HG03457 (cell line): Measurements from ENCODE around the gene ZNF621.
A peak's percentile ranks its signal among the peaks of the same experiment; 100 is the strongest.
"Not testable (repeated sequence)": the region's sequence is repeated elsewhere in the genome, so short reads cannot be mapped to it uniquely, and the experiment has no call there.

Experiments used
- ATAC-seq: cut with Tn5 transposase; IDR thresholded peaks from one replicate; pipeline ENCODE4 v1.9.1; 2021; ENCODE audit warnings: moderate number of reproducible peaks; ENCODE audit not compliant: unreplicated experiment

ZNF621 gene

DNA sequence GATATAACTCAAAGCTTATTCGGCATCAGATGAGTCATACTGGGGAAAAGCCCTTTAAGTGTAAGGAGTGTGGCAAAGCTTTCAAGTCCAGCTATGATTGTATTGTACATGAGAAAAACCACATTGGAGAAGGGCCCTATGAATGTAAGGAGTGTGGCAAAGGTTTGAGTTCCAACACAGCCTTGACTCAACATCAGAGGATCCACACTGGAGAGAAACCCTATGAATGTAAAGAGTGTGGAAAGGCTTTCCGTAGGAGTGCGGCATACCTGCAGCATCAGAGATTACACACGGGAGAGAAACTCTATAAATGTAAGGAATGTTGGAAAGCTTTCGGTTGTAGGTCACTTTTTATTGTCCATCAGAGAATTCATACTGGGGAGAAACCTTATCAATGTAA lies 7.5 kb downstream of the ZNF621 start:
- ATAC-seq: no peak

DNA sequence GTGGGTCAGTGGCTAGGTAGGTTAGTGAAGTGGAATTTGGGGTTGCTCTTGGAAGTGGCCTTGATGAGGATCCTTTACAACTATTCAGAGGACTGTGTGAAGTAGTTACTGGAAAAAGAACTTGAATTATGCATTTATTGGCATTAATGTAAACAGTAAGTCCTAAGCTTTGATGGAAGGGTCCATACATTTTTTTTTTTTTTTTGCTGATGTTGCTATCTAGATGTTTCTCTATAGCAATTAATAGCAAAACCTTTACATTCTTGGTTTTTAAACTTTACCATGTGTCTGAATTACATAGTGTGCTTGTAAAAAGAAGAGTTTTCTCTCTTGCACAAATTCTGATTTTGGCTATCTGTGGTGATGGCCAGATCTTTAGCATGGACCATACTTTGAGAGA lies 9.5 kb downstream of the ZNF621 start:
- ATAC-seq: no peak

DNA sequence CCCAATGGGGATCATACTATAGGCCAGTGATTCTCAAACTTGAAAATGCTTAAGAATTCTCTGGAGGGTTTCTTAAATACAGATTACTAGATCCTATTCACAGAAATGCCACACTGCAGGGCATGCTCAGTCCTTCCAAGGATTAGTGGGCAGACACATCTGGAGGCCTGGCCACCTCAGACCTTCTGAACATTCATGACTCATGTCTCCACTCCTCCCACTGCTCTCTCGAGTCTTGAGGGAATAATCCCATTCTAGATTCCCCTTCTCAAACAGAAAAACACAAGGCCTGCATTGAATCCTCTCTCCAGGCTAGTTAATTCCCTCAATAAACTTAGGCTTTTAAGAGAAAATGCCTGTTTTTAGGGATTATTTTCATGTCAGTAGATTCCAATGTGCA lies 22.1 kb downstream of the ZNF621 start:
- no peak for ATAC-seq

DNA sequence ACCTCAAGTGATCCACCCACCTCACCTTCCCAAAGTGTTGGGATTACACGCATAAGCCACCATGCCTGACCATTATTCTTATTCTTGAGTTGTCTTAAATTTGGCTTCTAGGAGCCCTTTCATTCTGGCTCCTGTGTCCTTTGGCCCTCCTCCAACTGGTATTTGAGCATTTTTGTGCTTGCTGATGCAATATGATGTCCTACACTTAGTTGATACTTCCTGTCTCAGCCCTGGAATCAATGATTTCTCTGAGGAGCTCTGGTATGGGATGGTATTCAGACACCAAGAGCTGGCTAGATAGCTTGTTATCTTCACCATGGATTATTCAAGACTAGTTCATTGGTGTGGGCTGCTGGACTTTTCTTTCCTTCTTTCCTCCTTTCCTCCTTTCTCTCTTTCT lies 25.4 kb downstream of the ZNF621 start:
- no peak for ATAC-seq

DNA sequence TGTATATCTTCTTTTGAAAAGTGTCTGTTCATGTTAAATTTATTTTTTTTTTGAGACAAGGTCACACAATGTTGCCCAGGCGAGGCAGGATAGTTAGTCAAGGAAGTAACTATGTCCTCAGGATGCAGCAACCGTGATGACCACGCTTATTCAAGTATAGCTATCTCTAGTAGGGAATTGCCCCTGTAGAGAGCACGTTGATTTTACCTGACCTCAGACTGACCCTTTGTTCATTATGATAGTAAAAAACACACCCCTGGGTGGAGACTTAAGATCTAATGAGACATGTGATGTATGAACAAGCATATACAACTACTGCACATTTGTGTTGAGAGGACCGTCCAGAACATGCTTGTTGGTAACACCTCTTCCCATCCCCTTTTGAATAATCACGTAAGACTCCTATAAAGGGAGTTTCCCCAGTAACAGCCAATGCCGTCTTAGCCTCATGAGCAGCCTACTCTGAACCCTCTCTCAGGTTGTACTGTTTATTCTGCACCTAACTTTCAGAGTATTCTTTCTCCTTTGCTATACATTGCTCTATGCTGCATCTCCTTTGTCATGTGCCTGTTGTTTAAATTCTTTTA lies 32.9 kb downstream of the ZNF621 start:
- ATAC-seq: no peak

DNA sequence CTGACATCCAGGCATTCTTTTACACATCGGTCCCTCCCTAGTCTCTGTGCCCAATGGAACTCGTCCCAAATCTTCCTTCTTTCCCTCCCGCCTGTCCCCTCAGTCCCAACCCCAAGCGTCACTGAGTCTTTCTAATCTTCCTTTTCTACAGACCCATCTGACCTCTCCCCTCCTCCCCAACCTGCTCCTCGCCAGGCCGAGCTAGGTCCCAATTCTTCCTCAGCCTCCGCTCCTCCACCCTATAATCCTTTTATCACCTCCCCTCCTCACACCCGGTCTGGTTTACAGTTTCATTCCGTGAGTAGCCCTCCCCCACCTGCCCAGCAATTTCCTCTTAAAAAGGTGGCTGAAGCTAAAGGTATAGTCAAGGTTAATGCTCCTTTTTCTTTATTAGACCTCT lies 37.7 kb downstream of the ZNF621 start:
- ATAC-seq: not testable (repeated sequence)

DNA sequence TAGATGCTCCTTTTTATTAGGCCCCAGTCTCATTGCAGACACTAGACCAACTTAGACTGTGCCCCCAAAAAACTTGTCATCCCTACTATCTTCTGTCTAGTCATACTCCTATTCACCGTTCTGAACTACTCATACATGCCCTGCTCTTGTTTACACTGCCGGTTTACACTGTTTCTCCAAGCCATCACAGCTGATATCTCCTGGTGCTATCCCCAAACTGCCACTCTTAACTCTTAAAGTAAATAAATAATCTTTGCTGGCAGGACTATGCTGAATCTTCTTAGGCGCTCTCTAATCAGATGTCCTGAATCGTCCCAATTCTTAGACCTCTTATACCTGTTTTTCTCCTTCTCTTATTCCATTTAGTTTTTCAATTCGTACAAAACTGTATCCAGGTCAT lies 40.9 kb downstream of the ZNF621 start:
- ATAC-seq: not testable (repeated sequence)

DNA sequence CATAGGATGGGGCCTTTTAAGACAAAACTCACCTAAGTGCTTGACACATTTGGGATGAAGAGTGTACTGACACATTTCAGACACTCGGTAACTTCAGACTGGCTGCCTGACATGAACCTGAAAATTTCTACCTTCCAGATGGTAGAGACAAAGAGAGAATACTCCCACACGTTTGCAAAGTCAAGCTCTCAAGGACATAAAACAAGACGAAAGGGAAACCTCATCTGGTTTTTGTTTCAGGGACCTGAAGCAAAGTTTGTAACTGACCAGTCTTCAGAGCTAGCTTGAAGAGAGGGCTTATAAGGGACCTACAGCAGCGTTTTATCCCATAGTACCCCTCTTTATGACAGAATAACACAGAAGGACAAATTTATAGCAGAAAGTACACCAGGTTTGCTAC lies 41.9 kb downstream of the ZNF621 start:
- no peak for ATAC-seq

DNA sequence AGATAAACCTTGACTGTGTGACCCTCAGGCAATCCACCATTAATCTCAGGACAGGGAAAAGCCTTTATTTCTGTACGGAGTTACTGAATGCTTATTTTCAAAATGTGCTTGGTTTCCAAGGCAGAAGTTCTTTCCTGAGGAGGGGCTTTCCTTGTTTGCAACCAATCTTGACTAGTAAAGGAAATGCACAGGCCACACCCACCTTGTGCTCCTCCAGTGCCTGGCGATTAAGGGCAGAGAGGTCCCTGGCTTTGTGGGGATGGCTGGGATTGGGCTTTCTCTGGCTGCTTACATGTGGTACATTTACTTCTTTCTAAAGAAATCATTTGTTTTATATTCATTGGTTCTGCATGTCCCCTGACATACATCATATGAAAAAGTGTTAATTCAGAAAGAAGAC lies 47.8 kb downstream of the ZNF621 start:
- ATAC-seq: no peak

DNA sequence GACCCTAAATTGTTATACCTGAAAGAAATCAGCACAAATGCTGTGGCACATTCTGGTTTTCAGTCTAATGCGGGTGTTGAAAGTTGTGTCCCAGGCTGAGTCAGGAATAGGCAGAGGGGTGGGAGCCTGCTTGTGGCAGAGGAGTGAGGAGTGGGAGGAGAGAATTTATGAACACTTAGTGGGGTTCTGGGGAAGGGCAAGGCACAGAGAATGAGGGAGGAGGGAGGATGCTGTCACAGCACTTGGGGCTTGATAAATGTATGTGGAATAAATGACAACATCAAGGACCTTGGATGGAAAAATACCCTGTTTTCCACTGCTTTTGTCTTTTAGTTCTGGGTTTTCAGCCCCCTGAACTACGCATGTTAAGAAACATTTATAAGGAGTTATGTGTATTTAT lies 49.3 kb downstream of the ZNF621 start:
- ATAC-seq: no peak

DNA sequence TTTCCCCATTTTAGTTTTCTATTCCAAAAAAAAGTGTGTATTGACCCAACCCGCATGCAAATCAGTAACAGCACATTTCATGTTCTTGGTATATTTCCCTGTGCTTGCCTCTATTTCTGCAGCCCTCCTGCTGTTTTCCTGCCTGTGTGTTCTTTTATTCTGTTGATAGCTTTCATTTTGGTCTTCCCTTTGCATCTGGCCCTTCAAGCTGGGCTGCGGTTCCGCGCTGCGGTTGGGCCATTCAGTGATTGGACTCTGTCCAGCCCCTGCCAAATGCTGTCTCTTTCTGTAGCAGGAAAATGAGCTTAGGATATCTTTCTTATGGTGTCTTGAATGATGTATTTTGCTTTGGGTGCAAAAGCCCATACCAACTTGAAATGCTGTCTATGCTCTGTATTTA lies 49.9 kb downstream of the ZNF621 start:
- no peak for ATAC-seq

DNA sequence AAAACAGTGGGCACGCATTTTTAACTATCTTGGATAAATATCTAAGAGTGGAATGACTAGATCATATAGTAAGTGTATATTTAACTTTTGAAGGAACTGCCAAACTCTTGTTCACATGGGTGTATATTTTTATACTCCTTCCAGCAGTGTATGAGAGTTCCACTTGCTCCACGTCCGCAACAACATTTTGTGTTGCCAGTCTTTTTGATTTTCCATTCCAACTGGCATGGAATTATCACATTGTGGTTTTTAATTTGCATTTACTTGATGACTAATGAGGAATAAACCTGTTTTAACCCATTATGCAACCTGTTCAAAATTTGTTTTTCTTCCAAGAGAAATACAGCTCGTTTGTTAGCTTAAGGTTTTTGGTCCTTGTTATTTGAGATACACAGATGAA lies 51.6 kb downstream of the ZNF621 start:
- no peak for ATAC-seq

DNA sequence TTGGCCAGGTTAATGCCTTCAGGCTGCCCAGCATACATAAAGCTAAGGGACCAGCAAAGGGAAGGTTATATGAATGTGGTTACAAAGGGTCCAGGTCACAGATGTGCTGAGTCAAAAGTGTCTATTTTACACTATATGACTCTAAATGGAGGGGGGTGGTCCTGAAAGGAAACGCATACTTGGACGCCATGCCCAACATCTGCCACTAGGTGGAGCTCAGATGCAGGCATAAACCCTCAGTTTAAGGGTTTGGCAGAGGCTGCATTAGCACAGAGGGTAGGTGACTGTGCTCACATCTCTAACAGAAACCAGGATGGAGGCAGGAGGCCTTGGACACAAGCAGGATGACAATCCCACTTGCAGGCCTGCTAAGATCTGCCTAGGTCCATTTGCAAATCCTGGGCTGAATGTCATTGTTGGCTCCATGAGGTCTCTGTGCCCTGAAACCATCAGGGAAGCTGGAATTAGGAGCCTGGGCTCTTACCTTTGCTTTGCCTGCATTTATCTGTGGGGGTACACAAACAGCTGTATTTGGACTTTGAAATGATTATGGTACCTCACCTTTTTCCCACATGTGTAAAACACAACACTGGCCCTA lies 55.8 kb downstream of the ZNF621 start:
- no peak for ATAC-seq

DNA sequence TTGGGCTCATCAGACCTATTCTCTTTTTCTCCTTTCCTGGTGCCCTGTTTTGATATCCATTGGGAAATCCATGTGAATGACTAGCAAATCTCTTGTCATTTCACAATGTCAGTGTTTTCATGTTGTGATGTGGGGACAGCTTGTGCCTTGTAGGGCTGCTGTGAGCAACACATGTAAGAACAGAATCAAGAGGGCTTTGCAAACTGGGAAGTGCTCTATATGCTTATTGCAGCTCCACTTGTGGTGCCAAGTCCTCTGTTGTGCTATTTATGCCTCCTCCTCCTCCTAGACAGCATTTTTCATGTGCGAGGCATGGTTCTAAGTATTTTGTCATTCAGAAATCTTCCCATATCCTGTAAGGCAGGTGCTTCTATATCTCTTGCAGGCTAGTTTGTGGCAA lies 56.4 kb downstream of the ZNF621 start:
- no peak for ATAC-seq

DNA sequence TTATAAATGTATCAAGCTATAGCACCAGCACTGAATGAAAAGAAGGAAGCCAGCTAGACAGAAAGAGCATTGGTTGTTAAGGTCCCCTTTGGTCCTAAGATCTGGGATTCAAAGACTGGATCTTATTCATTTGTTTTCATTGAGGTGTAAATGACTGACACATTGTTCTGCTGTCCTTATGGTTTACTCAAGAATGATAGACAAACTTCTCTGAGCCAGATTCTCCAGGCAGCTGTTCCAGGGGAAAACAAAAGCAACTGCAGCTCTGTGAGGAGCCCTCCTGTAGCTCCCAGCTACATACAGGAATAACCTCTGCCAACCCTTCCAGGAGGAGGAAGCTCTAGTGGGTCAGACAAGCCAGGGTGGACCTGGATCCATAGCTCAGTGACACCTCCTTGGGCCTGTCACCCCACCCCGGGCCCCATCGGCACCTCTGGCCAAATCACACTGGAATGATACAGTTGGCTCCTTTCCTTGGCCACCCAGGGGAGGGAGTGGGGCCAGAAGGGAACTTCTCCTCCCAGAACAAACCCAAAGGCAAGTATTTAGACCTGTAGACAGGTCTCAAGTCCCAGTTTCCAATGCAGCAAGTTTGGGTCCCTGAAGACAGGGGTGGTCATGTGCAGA lies 57.8 kb downstream of the ZNF621 start:
- no peak for ATAC-seq

DNA sequence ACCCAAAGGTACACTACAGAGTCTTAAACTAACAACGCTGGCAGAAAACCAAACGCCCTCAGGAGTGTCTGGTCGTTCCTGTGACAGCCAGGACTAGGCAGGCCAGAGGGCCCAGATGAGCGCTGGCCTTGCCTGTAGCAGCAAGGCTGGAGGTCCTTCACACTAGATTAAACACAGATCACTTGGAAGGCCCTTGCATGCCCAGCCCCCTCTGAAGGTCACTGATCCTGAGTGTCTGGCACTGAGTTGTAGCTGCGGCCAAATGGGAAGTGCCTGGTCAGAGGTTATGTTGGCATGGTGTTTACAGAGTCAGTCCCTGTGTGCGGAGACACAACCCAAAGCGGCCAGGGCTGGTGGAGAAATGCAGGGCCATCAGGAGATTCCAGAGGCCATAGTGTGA lies 58.9 kb downstream of the ZNF621 start:
- no peak for ATAC-seq

DNA sequence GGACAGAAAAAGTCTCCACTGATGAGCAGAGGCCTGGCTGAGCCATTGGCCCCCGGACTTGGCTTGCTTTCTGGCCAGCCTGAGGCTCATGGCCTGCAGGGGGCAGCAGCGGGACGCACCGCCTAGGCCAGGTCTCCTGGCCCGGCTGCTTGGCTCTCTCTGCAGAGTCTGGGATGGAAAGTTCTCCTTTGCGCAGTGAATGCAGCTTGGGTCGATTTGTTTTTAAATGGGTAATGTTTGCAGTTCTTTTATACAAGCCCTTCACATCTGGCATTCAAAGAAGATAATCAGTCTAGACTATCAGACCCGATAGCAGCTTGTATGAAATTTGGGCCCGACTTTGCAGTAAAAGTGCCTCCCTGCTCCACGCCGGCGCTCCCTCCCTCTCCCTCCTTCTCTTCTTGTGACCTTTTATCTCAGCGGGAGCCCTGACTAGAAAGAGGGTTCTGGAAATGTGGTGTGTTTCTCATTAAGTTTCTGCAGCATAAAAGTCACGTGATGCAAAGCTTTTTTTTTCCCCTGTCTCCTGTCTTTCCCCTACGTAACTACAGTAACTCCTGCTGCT lies 59.9 kb downstream of the ZNF621 start:
- ATAC-seq: peak; percentile 65

DNA sequence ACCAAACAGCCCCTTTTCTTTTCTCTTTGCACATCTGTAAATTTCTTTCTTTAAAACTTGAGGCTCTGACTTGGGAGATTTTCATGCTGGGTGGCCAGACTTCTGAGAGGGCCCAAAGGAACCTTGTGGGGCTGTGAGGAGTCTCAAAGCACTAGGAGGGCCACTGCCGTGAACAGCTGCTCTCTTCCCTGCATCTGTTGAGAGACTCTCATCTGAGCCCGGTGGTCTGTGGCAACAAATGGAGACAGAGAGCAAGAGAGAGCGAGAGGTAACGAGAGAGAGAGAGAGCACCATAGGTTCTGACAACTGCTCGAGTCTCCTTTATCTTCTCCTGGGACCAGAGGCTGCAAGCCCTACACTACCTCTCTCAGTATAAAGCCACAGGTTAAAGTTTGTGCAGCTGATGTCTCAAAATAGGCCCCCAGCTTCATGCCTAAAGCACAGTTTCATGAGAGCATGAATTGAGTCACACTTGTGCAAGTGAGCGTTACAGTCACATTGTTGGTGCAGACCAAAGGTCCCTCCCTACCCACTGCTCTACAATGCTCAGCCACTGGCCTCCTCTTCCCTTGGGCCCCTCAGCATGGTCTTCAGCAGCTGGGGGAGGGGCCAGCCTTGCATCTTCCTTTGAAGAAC lies 60.7 kb downstream of the ZNF621 start:
- ATAC-seq: no peak

DNA sequence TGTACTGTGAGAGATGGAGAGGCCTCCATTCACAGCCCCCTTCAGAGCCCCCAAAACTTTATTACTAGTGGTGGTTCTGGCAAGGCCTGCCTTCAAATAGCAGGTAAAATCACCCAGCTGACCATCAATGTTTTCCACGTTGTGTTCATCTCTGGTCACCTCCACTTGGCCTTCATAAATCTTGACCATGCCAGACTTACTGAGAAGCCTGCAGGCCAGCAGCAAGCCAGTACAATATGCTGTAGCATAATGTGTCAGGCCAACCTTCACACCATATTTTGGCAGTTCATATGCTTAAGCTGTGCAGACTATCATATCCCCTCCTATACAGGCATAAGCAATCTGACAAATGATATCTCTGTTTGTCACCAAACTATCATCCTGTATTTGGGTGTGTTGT lies 62.1 kb downstream of the ZNF621 start:
- no peak for ATAC-seq

DNA sequence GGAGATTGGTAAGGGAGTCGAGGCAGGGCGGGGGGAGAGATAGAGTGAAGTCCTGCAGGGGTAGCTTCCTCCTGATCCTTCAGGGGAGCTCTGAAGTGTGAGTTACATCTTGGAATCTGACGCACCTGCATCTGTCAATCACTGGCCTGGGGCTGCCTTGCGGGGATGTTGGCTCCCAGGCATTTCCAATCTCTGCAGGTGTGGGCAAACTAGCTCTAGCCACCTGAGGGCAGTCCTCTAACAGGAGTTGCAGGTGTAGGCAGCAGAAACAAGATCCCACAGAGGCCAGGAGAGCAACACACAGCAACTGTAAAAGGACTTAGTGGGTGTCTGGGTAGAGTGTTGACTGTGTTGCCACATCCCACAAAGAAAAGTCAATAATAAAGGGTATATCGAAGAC lies 63.6 kb downstream of the ZNF621 start:
- no peak for ATAC-seq
